Ureter (tissue), 1 donor: ENCODE results near the gene SLC25A30. TPM values are rescaled to one million over a fixed set of nuclear protein-coding genes. Genes with fewer than 3 reads are reported as not detected.
"Not testable (repeated sequence)": the region's sequence is repeated elsewhere in the genome, so short reads cannot be mapped to it uniquely, and the experiment has no call there.

Experiments
- DNase-seq: peaks from one replicate; pipeline ENCODE4 v3.0.0-alpha.2; 2020; ENCODE audit warnings: low spot score
- total RNA-seq: library from RNA; stranded (reverse); gene quantifications from one replicate; pipeline ENCODE4 v1.2.4, GENCODE V29; 2023
- donor health status: DM: yes; HTN: yes; CAD: no.

SLC25A30 gene
- total RNA-seq, 1 donor from 2014 or later, result 16.8 TPM

- no peak for DNase-seq
These were observed 26.2 kb downstream of the SLC25A30 start for GRCh38 chr13:45391926-45392325.

DNA sequence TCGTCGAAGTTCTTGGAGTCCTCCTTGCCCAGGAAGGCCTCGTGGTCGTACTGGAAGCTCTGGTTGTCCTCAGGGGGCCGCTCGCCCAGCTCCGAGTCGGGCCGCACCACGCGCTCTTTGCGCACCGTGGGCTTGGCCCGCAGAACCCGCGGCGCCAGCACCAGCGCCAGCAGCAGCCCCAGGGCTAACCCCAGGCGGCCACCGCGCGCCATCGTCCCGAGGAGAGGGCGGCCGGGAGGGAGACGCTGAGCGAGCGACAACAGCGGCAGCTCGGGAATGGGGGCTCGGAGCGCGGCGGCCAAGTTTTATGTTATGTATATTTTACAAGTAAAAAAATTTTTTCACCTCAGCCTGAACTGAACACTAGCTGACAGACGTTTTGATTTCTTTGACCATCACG is 27.0 kb downstream of the SLC25A30 start:
- DNase-seq, result not testable (repeated sequence)

DNA sequence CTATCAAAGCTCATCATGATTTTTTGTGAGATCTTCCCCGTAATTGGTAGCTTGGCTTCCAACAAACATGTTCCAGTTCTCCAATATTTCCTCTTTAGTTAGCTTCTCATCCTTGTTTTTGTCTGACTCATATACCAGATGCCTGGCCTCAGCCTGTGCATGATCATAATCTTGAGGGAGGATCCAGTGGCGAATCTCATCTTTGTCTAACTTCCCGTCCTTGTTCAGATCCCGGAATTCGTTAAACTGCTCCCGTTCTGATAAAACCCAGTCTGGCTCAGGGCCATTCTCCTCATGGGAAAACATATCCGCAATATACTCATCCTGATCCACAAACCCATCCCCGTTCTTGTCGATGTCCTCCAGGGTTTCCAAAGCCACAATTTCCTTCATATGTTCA is 27.8 kb downstream of the SLC25A30 start:
- DNase-seq, result not testable (repeated sequence)

- no peak for DNase-seq
These were observed 29.5 kb downstream of the SLC25A30 start for GRCh38 chr13:45388664-45389063.

- not testable (repeated sequence) for DNase-seq
These were observed 31.1 kb downstream of the SLC25A30 start for GRCh38 chr13:45386892-45387575.

DNA sequence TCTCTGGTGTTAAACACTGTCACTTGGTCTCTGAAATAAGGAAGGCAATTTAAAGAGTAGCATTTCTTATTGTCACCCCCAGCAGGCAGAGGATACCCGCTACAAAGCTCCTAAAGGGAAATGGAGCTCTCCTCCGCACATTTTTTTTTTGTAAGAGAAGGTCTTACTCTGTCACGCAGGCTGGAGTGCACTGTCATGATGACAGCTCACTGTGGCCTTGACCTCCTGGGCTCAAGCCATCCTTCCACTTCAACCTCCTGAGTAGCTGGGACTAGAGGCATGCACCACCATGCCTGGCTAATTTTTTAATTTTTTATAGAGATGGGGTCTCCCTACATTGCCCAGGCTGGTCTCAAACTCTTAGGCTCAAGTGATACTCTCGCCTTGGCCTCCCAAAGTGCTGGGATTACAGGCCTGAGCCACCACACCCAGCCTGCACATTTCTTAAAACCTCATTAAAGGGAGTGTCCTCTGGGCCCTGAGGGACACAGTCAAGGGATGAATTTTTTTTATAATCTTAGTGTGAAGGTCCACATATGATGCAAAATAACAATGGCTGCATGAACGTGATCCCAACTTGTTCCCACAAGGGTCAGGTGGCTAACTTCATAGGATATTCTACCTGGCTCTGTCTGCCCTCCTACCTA is 32.1 kb downstream of the SLC25A30 start:
- DNase-seq, result no peak

GRCh38 chr13:45385320-45385719 is 32.9 kb downstream of the SLC25A30 start:
- DNase-seq, result no peak

GRCh38 chr13:45384474-45385174 is 33.5 kb downstream of the SLC25A30 start:
- peak; percentile 34 for DNase-seq

DNA sequence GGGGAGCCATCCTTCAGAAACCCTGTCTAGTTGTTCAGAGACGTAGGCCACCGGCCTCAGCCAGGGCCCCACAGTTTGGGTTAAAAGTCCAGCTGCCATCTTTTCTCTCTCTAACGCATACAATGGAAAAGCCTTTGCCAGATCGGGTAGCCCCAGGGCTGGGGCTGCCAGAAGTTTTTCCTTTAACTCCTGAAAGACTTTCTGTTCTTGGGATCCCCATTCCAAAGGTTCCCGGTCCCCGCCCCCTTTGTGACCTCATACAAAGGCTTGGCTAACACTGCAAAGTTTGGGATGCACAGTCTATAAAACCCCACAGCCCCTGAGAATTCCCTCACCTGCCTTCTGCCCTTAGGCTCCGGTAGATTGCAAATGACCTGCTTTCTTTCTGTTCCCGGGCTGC is 35.4 kb downstream of the SLC25A30 start:
- not testable (repeated sequence) for DNase-seq

- DNase-seq, result no peak
These were observed 37.0 kb downstream of the SLC25A30 start for GRCh38 chr13:45381196-45381595.

DNA sequence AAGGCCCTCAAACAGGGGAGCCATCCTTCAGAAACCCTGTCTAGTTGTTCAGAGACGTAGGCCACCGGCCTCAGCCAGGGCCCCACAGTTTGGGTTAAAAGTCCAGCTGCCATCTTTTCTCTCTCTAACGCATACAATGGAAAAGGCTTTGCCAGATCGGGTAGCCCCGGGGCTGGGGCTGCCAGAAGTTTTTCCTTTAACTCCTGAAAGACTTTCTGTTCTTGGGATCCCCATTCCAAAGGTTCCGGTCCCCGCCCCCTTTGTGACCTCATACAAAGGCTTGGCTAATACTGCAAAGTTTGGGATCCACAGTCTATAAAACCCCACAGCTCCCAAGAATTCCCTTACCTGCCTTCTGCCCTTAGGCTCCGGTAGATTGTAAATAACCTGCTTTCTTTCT is 37.5 kb downstream of the SLC25A30 start:
- not testable (repeated sequence) for DNase-seq

DNA sequence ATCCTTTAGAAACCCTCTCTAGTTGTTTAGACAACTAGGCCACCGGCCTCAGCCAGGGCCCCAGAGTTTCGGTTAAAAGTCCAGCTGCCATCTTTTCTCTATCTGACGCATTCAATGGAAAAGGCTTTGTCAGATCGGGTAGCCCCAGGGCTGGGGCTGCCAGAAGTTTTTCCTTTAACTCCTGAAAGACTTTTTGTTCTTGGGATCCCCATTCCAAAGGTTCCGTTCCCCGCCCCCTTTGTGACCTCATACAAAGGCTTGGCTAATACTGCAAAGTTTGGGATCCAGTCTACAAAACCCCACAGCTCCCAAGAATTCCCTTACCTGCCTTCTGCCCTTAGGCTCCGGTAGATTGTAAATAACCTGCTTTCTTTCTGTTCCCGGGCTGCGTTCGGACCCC is 38.7 kb downstream of the SLC25A30 start:
- DNase-seq, result not testable (repeated sequence)

- DNase-seq, result not testable (repeated sequence)
These were observed 39.4 kb downstream of the SLC25A30 start for GRCh38 chr13:45378786-45379185.

- not testable (repeated sequence) for DNase-seq
These were observed 40.9 kb downstream of the SLC25A30 start for GRCh38 chr13:45377314-45377713.

- DNase-seq, result not testable (repeated sequence)
These were observed 41.5 kb downstream of the SLC25A30 start for GRCh38 chr13:45376651-45377050.

DNA sequence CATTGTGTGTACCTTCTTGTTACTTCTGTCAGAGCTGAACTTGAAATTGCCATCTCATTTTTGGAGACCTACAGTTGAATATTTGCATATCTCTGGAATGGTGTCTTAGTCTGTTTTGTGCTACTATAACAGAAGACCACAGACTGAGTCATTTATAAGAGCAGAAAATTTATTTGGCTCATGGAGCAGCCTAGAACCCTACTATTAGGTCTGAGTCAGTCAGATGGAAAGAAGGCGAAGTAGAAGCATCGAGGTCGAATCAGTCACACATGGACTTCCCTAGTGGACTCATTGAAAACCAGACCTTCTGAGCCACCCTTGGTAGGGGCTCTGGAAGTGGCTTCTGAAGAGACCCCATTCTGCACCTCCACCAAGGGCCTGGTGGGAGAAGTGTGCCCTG is 43.3 kb downstream of the SLC25A30 start:
- no peak for DNase-seq

- no peak for DNase-seq
These were observed 45.0 kb downstream of the SLC25A30 start for GRCh38 chr13:45373162-45373547.

DNA sequence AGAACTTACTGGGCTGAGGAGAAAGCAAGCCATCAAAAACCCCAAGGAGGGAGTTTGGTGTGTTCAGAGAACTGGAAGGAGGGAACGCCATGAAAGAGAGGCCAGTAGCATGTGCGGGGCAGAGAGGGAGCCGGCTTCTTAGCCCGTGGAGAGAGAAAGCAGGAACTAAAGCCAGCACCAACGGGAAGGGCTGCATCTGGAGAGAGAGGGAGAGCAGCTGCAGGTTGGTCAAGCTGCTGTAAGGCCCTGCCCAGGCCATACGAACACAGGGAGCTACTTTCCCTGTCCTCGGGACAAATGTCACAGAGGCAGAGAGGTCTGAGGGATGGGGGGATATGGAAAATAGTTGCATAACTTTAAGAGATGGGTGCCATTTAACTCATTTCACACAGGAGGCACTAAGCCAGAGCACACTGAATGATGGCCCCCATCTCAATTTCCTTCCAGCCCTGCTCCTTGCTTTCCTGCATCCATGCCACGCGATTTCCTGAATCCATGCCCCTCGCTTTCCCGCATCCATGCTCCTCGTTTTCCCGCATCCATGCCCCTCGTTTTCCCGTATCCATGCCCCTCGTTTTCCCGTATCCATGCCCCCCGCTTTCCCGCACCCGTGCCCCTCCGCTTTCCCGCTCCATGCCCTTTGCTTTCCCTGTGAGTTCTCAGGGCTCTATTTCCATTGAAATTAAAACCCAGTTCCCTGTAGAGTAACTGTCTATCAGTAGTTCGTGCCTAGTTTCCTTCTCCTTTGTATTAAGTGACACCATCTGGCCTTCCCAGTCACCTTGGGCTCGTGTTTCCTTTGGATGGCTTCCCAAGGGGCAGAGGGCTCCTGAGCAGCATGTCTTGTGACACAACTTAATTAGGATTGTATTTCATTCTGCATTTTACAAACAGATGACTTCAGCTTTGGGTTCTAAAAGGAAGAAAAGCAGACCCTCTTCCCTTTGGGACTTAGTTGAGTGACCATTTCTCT is 45.7 kb downstream of the SLC25A30 start:
- no peak for DNase-seq

DNA sequence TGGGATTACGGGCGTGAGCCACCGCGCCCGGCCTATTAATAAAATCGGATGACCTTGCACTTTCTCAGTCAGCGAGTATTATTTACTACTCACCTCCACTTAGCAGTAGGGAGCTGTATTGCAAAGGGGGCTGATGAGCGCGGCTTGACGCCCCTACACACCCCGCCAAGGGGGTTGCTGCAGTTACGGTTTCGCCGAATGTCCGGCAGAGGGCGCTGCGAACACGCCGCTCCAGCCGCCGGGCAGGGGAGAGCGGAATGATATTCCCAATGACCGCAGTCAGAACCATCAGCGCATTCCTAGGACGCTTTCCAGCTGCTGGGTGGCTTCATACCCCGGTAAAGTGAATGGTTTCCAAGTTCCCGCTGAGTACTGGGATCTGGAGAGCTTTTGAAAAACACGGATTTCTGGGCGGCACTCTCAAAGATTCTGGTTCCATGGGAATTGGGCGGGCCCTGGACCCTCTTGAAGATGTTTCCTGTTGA is 47.2 kb downstream of the SLC25A30 start:
- peak; percentile 70 for DNase-seq

DNA sequence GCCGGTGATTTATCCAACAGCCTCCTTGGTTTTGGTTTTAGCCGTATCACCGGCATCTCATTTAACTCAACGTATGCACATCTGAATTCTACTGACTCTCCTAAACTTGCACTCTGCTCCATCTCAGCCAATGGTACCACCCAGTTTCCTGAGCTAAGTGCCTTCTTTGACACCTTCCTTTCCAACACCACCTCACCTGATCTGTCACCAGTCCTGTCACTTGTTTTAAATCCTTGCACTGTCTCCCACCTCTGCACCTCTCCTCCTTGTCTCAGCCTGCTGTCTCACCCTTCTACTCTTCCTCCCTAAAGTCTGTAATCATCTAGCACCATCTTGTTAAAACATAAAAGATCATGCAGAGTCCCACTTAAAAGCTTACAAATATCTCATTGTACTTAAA is 49.1 kb downstream of the SLC25A30 start:
- no peak for DNase-seq

DNA sequence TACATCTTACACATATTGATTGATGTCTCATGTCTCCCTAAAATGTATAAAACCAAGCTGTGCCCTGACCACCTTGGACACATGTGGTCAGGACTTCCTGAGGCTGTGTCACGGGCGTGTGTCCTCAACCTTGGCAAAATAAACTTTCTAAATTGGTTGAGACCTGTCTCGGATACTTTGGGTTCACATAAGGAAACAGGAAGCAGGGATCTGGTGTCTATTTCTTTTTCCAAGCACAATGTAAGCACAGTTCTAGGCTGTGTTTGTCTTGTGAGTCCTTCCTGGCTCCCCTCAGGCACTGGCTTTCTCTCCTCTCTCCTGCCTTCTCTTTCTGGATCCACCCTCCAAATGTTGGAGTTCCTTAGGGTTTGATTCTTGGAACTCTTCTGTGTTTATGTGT is 49.6 kb downstream of the SLC25A30 start:
- DNase-seq, result no peak

GRCh38 chr13:45368005-45368404 is 50.2 kb downstream of the SLC25A30 start:
- DNase-seq, result no peak
